ENCODE results near the gene EGLN1.
"Not testable (repeated sequence)": the region's sequence is repeated elsewhere in the genome, so short reads cannot be mapped to it uniquely, and the experiment has no call there.

The EGLN1 gene

DNA sequence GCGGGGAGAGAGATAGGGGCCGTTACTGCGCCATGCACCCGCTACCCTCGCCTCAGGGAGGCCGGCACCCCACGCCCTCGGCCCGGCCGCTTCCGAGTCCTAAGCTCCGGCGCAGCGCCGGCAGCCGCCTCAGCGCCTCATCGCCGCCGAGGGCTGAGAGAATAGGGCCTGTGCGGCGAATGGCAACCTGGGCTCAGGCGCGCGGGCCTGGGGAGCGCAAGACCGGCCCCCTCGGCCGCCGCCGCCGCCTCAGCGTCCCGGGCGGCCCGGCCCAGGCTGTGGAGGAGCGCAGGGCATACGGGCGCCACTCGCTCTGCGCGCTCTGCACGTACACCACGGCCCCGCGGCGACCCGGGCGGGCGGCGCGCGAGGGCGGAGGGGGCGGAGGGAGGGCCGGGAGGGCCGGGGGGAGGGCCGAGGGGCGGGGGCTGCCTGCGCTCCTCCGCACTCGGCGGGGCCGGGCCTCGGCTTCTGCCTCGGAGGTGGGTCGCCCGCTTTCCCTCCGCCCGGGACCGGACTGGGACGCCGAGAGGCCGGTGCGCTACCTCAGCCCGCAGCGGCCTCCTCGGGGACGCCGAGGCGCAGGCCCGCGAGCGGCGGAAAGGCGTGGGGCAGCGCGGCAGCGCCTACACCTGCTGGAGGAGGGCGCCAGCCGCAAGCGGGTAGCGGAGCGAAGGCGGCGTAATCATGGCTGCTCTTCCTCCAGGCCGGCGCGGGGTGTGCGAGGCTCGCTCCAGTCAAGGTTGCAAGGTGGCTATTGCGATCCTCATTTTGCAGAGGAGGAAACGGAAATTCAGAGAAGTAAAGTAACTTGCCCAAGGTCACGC is at the start of gene EGLN1:
TSS of gene EGLN1 (minus strand) at position 317 of the 827 bp plus-strand sequence. CDS start 399 bp downstream, outside the sequence.
- DNase-seq, result peak in 57 of 58 donors; percentile 32 to 90 (median 75)

GRCh38 chr1:231471500-231471899 is 49.4 kb upstream of the EGLN1 start:
- DNase-seq, result not testable (repeated sequence)

DNA sequence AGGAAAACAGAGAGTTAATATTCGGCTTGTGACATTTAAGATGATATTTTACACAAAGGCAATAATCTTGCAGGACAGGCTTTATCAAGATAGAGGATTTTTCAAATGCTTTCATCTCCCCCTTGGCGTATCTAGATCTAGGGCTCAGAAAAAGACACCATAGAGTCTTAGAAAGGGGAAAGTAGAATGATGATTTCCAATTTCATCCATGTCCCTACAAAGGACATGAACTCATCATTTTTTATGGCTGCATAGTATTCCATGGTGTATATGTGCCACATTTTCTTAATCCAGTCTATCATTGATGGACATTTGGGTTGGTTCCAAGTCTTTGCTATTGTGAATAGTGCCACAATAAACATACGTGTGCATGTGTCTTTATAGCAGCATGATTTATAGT is 48.9 kb upstream of the EGLN1 start:
- not testable (repeated sequence) for DNase-seq

- DNase-seq, result no peak
These were observed 45.9 kb upstream of the EGLN1 start for GRCh38 chr1:231467986-231468385.

DNA sequence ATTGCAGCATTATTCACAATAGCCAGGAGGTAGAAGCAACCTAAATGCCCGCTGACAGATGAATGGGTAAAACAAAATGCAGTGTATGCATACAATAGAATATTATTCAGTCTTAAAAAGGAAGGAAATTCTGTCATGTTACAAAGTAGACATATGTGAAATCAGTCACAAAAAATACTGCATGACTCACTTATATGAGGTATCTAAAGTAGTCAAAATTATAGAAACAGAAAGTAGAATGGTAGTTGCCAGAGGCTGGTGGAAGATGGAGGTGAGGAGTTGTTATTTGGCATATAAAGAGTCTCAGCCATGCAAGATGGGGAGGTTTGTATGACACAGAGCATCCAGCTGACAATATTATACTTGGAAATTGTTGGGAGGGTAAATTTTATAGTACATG is 43.0 kb upstream of the EGLN1 start:
- no peak for DNase-seq

- DNase-seq, result no peak
These were observed 41.5 kb upstream of the EGLN1 start for GRCh38 chr1:231463541-231463940.

DNA sequence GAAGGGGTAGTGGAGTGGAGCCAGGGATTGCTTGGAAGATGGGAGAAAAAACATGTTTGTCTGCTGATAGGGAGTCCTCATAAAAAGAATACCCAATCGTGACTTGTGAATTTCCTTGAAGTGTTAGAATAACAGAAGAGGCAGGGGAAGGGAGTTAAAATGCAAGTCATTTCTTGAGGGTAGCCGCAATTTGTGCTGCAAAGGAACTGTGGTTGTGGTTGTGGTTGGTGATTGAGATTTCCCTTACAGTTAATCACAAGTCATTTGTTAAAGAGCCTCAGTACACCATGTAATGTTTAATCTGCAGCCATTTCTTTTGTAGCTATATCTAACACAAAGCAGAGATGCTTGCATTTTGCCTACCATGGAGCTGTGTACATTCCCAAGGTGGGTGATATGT is 38.5 kb upstream of the EGLN1 start:
- no peak for DNase-seq

DNA sequence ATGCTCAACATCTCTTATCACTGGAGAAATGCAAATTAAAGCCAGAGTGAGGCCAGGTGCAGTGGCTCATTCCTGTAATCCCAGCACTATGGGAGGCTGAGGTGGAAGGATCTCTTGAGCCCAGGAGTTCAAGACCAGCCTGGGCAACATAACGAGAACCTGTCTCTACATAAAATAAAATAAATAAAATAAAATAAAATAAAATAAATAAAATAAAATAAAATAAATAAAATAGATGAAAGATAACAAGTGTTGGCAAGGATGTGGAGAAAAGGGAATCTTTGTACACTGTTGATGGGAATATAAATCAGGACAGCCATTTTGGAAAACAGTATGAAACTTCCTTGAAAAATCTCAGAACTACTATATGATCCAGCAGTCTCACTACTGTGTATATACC is 37.4 kb upstream of the EGLN1 start:
- not testable (repeated sequence) for DNase-seq

DNA sequence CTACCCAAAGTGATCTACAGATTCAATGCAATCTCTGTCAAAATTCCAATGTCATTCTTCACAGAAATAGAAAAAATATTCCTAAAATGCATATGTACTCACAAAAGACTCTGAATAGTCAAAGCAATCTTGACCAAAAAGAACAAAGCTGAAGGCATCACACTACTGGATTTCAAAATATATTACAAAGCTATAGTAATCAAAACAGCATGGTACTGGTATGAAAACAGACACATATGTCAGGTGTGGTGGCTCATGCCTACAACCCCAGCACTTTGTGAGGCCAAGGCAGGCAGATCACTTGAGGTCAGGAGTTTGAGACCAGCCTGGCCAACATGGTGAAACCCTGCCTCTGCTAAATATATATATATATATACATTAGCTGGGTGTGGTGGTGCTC is 35.9 kb upstream of the EGLN1 start:
- not testable (repeated sequence) for DNase-seq

DNA sequence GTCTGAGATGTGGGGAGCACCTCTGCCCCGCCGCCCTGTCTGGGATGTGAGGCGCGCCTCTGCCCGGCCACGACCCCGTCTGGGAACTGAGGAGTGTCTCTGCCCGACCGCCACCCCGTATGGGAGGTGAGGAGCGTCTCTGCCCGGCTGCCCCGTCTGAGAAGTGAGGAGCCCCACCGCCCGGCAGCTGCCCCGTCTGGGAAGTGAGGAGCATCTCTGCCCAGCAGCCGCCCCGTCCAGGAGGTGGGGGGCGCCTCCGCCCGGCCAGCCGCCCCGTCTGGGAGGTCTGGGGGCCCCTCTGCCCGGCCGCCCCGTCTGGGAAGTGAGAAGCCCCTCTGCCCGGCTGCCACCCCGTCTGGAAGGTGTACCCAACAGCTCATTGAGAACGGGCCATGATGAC is 32.0 kb upstream of the EGLN1 start:
- DNase-seq, result not testable (repeated sequence)

GRCh38 chr1:231446138-231446537 is 24.1 kb upstream of the EGLN1 start:
- no peak for DNase-seq

GRCh38 chr1:231444059-231444458 is 22.0 kb upstream of the EGLN1 start:
- no peak for DNase-seq

- no peak for DNase-seq
These were observed 21.3 kb upstream of the EGLN1 start for GRCh38 chr1:231443363-231443762.

DNA sequence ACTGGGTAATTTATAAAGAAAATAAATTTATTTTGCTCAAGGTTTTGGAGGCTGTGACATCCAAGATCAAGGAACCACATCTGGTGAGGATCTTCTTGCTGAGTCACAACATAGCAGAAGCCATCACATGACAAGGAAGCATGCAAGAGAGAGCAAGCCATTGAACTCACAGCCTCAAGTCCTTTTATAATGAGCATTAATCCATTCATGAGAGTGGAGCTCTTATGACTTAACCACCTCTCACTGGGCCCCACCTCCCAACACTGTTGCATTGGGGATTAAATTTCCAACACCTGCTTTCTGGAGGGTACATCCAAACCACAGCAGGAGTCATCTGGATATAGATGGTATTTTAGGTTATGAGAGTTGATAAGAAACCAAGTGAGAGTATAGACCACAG is 20.6 kb upstream of the EGLN1 start:
- no peak for DNase-seq

- DNase-seq, result no peak
These were observed 10.9 kb upstream of the EGLN1 start for GRCh38 chr1:231432996-231433395.

DNA sequence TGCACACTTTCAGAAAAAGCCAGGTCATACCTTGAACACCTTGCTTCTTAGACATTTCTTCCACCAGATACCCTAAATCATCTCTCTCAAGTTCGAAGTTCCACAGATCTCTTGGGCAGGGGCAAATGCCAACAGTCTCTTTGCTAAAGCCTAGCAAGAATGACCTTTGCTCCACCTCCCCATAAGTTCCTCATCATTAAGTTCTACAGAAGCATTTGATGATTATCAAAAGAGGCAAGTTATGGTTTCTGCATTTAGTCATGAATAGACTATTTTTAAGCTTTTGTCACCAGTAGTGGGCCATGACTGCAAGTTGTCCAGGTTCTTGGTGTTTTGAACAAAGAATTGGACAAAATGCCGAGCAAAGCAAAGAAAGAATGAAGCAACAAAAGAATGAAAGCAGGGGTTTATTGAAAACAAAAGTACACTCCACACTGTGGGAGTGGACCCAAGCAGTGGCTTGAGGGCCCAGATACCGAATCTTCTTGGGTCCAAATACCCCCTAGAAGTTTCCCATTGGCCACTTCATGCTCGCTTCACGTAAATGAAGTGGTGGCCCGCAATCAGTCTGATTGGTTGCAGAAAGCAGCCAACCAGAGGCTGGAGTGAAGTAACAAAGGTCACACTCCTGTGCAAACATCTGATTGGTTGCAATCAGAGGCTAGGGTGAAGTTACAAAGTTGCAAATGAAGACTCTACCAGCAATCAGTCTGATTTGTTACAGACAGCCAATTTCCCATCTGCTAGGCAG is 9.8 kb upstream of the EGLN1 start:
- DNase-seq, result no peak

DNA sequence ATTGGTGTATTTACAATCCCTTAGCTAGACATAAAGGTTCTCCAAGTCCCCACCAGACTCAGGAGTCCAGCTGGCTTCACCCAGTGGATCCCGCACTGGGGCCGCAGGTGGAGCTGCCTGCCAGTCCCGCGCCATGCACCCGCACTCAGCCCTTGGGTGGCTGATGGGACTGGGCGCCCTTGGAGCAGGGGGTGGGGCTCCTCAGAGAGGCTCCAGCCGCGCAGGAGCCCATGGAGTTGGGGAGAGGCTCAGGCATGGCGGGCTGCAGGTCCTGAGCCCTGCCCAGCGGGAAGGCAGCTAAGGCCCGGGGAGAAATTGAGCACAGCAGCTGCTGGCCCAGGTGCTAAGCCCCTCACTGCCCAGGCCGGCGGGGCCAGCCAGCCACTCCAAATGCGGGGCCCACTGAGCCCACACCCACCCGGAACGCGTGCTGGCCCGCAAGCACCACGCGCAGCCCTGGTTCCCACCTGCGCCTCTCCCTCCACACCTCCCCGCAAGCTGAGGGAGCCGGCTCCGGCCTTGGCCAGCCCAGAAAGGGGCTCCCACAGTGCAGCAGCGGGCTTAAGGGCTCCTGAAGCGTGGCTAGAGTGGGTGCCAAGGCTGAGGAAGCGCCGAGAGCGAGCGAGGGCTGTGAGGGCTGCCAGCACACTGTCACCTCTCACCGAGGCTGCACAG is 8.7 kb upstream of the EGLN1 start:
- DNase-seq, result not testable (repeated sequence)

- no peak for DNase-seq
These were observed 6.3 kb upstream of the EGLN1 start for GRCh38 chr1:231428377-231428776.

DNA sequence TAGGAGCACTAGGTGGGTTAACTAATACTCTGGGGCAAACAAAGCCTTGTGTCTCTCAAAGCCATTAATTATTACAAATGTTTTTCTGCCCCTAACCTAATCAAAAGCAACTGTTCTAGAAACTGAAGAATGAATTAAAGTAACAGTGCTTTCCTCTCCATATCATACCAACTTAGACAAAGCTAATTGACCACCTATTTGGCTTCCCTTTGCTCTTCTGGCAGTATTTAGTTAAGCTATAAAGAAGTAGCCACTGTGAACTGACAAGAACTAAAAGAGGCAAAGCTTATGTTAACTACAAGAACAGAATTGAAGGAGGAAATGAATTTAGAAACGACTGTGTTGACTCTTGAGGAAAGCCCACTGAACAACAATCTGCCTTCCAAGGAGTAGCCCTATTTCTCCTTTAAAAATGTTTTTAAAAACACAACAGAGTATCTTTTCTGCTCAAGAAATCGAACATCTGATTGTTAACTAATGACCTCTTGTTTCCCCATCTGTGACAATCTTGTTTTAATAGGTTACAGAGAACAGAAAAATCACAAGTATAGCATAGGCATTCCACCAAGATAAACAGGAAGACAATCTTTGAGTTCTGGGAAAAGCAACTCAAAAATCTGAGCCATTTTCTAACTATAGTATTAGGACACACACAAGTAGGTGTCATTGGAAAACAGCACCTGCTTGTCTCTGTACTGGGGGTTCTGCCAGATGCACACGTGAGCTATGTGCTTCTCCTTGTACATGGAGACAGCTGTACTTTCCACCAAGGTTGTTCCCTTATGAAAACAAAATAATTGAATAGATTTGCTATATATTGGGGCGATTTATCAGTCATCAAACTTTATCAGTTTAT is 3.1 kb upstream of the EGLN1 start:
- no peak for DNase-seq

DNA sequence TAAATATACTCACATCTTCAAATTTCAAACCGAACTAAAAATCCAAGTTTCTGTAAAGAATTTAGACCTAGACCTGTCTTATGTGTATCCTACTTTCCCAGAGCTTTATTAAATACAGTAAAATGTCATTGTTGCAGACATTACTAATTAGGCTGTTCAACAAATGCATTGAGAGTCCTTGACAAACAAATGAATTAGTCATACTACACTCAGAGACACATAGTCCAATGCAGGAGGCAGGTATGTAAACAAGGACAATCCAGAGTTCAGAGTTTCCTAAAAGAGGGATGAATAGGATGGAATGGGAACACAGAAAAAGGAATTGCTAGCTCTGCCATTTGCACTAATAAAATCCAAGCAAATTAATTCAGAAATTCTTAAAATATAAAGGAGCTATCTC is 1.6 kb upstream of the EGLN1 start:
- no peak for DNase-seq

DNA sequence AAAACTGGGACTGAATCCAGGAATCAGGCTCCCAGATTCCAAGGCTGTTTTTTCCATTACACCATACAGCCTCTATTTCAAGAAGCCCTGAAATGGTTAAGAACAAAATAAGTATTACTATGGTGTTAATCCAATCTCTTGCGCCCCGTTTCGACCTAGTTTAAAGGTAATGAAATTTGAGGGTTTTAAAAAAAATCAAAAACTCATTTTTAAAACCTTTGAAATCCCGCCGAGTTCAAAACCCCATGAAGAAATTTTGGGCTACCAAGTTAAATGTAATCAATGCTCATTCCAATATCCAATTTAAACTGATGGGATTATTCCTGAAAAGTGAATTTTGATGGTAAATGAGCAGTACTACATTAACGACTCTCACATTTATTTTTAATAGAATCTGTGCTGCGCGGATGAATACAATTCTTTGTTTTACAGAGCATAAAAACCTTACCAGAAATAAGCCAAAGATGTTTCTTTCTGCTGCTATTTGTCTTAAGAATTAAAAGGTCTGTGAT is 767 bp upstream of the EGLN1 start:
- no peak for DNase-seq

All from anterior cingulate cortex (tissue), 58 donors.